MG63 (cell line): Measurements from ENCODE around the gene MACROD2. TPM values are rescaled to one million over a fixed set of nuclear protein-coding genes. Genes with fewer than 3 reads are reported as not detected.

Experiments
- DNase-seq: peaks from one replicate; pipeline ENCODE4 v3.0.0-alpha.2; 2020
- H3K27me3 ChIP-seq: fragments of 250-450 bp; sonication (Bioruptor Pico); 2 replicates; pipeline ENCODE4 v1.5.1; 2020; ENCODE audit warnings: mild to moderate bottlenecking, moderate library complexity
- H3K36me3 ChIP-seq: fragments of 250-450 bp; sonication (Bioruptor Pico); 2 replicates; pipeline ENCODE4 v1.5.1; 2020; ENCODE audit warnings: mild to moderate bottlenecking, moderate library complexity
- H3K4me3 ChIP-seq: fragments of 250-450 bp; sonication (Bioruptor Pico); 2 replicates; pipeline ENCODE4 v1.5.1; 2020; ENCODE audit warnings: mild to moderate bottlenecking, moderate library complexity
- H3K9me3 ChIP-seq: fragments of 250-450 bp; sonication (Bioruptor Pico); 2 replicates; pipeline ENCODE4 v1.5.1; 2020; ENCODE audit warnings: mild to moderate bottlenecking, moderate library complexity
- total RNA-seq: library from RNA; depleted of rRNA; stranded (reverse); fragments of >200 nt; shearing (Covaris generic); gene quantifications from 2 replicates; pipeline ENCODE4 v1.2.3, GENCODE V29; 2014; ENCODE audit warnings: low replicate concordance

Gene MACROD2
- total RNA-seq, 1 experiment from 2014 or later = 0.66 TPM

DNA sequence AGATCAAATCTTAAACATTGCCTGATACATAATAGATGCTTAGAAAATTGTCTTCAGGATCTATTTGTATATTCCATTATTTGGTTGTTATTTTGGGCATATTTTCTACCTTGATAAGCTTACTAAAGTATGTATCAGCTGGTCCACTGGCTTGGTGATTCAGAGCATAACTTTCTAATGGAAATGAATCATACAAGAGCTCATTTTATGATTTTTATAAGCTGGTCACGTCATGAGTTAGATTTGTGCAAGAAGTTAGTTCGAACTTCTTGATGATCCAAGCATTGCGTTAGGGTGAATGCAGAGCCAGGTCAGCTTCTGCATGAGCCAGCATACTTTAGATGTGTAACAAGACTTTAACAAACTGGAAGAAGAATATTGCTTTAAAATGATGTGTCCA, 486.5 kb downstream of the MACROD2 start:
- Histone ChIP-seq H3K27me3 (no peaks in the 10 kb centered on the region), H3K4me3 (no peak overlapping the region), H3K9me3 (no peaks in the 10 kb centered on the region), H3K36me3 (no peaks in the 10 kb centered on the region)
- peak; percentile 3 for DNase-seq

DNA sequence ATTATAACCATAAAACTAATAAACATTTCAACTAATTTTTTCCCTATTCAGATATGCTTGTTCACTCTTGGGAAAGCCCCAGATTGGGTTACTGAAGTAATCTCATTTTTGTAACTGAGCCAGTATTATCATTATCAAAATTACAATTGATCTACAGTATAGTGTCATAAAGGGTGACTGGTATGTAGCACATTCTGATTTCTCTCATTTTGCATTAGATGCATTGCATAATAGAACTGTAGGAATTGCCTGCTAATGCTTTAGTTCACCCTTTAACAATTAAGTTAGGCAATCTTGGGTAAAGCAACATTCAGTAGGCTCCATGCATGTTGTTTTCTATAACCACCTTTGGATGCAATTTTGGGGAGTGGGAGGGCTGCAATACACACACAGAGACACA, 492.9 kb downstream of the MACROD2 start:
- DNase-seq = no peak
- no peaks in the 10 kb centered on the region for H3K27me3 ChIP-seq
- no peaks in the 10 kb centered on the region for H3K36me3 ChIP-seq
- no peak overlapping the region for H3K4me3 ChIP-seq
- no peaks in the 10 kb centered on the region for H3K9me3 ChIP-seq

DNA sequence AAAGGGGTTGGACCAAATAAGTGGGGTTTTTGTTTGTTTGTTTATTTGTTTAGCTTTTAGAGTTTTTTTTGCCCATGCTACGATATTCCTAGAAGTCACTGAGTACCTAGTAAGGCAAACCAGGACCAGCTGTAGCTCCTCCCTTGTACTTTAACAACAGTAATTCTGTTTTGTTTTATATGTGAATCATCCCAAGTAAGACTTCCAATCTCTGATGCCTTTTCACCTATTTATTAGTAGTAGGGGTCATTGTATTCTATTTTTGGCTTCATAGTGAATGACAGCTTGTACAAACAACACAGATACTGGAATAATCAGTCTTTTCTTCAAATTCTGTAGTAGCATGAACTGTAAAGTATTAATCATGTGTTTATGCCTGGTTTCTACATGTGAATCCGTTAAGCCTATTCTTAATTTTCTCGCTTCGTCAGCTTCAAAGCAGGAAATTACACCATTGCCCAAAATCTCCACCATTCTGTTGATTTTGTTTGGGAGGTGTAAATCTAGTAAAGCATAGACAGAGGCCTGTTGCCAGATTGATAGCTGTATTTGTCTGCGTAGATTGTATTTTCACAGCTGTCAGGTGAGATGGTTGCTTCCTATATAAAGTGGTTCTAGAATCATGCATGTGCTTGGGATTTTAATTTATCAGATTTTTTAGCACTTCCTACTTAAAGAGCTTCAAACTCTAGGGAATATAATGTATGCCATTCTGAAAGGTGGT, 493.6 kb downstream of the MACROD2 start:
- no peaks in the 10 kb centered on the region for H3K36me3 ChIP-seq
- H3K27me3 ChIP-seq = no peaks in the 10 kb centered on the region
- no peak for DNase-seq

DNA sequence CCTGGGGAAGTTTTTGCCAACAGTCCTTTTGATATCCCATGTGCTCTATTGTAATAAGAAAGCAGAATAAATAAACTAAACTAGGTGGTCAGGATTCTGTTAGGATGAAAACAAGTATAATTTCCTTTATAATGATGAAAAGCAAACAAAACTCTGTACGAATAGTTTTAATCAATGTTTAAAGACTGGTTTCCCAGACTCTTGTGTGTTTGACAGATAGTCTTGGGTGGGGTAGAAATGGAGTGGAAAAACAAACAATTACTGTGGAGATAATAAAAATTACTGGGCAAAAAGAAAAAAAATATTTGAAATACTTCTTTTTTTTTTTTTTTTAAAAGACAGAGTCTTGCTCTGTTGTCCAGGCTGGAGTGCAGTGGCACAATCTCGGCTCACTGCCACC, 494.2 kb downstream of the MACROD2 start:
- H3K27me3 ChIP-seq = no peaks in the 10 kb centered on the region
- no peak overlapping the region for H3K4me3 ChIP-seq
- DNase-seq = no peak
- H3K36me3 ChIP-seq = no peaks in the 10 kb centered on the region
- no peaks in the 10 kb centered on the region for H3K9me3 ChIP-seq

More for the DNA sequence above, 493.6 kb downstream of the MACROD2 start:
- Histone ChIP-seq H3K4me3 (no peak overlapping the region), H3K9me3 (no peaks in the 10 kb centered on the region)

DNA sequence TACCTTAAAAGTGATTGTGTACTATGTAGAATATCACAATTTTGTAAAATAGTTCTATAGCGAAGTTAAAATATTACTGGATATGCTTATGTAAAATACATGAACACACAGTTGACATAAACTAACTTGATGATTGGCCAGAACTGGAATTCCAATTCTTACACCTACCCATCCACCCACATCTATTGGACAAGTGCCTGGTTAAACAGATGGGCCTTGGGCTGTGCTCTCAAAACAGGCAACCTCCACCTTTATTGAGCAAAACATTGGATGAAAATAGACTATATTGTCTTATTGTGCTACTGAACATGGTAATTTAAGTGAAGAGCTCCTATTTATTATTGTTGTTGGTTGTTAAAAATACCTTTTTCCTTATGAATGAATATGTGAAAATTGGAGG, 496.1 kb downstream of the MACROD2 start:
- no peak overlapping the region for H3K4me3 ChIP-seq
- H3K9me3 ChIP-seq = no peaks in the 10 kb centered on the region
- H3K36me3 ChIP-seq = no peaks in the 10 kb centered on the region
- no peak for DNase-seq
- H3K27me3 ChIP-seq = no peaks in the 10 kb centered on the region

DNA sequence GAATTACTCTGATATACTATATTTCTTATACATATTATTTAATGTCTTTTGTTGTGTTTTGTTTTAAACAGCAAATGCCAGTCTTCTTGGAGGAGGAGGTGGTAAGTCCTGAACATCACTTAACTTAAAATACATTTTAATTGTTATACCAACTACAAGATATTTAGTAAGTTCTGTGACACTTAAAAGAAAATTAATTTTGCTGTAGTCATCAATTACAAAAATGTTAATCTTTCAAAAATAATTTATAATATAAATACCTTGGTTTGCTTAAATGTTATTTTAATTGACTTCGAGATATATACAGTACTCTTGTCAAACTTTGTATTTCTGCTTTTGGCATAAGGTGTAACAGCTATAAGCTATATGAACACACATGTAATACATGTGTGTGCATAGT, 498.1 kb downstream of the MACROD2 start:
- no peaks in the 10 kb centered on the region for H3K9me3 ChIP-seq
- H3K4me3 ChIP-seq = no peak overlapping the region
- no peak for DNase-seq
- H3K27me3 ChIP-seq = no peaks in the 10 kb centered on the region
- no peaks in the 10 kb centered on the region for H3K36me3 ChIP-seq

DNA sequence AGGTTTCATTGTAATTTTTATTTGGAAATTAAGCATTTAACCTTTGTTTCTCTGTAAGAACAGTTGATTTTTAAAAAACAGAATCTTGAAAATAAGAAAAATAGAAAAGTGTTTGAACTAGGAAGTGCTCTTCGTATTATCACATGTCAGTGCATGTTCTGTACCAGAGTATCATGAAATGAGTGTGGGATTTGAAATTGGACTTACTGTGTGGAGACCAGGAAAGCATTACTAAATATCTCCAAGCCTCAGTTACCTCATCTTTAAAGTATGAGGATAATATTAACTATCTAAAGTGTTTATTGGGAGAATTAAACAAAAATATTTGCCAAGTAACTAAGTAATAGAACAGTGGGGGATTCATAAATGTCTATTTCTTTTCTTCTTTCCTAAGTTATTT, 499.0 kb downstream of the MACROD2 start:
- DNase-seq = no peak
- H3K9me3 ChIP-seq = no peaks in the 10 kb centered on the region
- H3K27me3 ChIP-seq = no peaks in the 10 kb centered on the region
- no peak overlapping the region for H3K4me3 ChIP-seq
- no peaks in the 10 kb centered on the region for H3K36me3 ChIP-seq

DNA sequence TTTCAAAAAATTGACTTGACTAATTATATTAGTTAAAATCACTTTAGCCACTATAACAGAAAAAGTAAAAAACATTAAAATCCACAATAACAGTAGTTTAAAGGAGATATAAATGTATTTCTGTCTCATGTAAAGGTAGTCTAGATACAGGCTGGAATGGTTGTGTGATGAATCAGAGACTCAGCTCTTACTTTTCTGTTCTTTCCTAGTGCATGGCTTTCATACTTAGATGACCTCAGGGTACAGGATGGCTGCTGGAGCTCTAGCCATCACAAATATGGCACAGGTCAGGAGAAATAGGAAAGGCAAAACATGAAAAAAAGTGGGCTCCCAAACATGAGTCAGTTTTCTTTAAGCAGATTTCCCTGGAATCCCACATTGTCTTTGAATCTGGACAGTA, 499.8 kb downstream of the MACROD2 start:
- no peaks in the 10 kb centered on the region for H3K27me3 ChIP-seq
- no peak overlapping the region for H3K4me3 ChIP-seq
- H3K36me3 ChIP-seq = no peaks in the 10 kb centered on the region
- no peak for DNase-seq
- H3K9me3 ChIP-seq = no peaks in the 10 kb centered on the region

DNA sequence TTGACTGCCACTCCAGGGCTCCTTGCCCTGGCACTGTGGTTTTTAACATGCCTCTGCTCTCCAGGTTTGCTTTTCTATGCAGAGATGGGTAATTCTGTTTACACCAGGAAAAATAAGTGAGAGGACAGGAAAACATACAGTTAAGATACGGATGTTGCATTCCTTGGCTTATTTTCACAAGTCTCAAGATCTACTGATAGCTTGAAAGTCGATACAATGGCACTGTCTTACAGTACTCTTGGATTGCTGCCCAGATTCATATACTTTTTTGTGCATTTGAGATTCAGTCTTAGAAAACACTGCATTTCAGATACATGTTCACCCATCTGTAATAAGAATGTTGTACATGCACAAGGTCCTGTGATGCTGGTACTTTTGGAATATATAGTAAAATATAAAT, 501.7 kb downstream of the MACROD2 start:
- Histone ChIP-seq H3K9me3 (no peaks in the 10 kb centered on the region), H3K36me3 (no peaks in the 10 kb centered on the region), H3K27me3 (no peaks in the 10 kb centered on the region), H3K4me3 (no peak overlapping the region)
- DNase-seq = no peak

DNA sequence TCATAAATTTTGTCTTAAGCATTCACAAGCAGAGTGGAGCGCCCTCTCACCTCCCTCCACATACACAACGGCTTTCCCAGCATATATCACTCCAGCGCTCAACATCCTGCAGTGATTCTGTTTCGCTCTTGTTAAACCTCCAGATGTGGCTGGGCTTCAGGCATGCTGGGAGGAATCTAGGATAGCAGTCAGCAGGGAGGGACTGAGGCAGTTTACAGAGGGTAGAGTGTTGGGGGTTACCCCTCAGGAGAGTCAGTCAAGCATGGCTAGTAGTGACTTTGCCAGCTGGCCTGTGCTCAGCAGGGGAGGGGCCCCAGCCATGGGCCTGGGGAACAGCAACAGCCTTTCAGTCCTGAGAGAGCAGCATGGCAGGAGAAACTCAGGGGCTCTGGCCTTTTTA, 503.5 kb downstream of the MACROD2 start:
- no peak overlapping the region for H3K4me3 ChIP-seq
- H3K36me3 ChIP-seq = no peaks in the 10 kb centered on the region
- no peaks in the 10 kb centered on the region for H3K27me3 ChIP-seq
- no peak for DNase-seq
- no peaks in the 10 kb centered on the region for H3K9me3 ChIP-seq

DNA sequence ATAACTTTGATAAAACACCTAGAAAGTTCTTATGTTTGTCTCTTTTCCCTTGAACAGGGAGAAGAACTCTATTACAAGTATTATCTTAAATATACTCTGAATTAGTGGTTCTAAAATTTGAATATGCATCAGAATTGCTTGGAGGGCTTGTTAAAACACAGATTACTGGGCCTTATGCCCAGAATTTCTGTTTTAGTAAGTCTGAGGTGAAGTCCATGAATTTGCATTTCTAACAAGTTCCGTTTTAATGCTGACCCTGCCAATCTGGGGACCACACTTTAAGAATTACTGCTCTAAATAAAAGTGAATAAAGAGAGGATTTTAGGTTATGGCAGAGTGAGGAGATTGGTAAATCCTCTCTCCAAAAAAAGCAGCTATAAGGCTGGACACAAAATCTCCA, 510.2 kb downstream of the MACROD2 start:
- no peak overlapping the region for H3K4me3 ChIP-seq
- no peaks in the 10 kb centered on the region for H3K27me3 ChIP-seq
- no peaks in the 10 kb centered on the region for H3K9me3 ChIP-seq
- no peak for DNase-seq
- no peaks in the 10 kb centered on the region for H3K36me3 ChIP-seq

DNA sequence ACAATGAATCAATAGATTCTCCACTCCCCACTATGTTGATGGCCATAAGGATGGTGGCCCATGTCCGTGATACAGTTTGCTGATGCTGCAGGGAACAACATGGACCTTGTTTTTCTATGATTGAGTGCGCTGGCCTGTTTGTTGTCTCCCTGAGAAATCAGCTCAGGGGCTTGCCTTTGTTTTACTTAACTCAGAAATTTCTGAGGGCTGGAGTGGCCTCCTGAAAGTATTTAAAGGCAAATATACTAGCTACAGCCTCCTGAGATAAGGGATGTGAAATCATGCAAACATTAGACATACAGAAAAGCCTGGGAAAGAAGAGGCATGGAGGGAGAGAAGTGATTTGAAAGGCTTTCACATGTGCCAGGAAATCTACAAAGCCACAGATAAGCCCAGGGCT, 512.4 kb downstream of the MACROD2 start:
- no peaks in the 10 kb centered on the region for H3K9me3 ChIP-seq
- no peak overlapping the region for H3K4me3 ChIP-seq
- H3K27me3 ChIP-seq = no peaks in the 10 kb centered on the region
- no peaks in the 10 kb centered on the region for H3K36me3 ChIP-seq
- DNase-seq = no peak

DNA sequence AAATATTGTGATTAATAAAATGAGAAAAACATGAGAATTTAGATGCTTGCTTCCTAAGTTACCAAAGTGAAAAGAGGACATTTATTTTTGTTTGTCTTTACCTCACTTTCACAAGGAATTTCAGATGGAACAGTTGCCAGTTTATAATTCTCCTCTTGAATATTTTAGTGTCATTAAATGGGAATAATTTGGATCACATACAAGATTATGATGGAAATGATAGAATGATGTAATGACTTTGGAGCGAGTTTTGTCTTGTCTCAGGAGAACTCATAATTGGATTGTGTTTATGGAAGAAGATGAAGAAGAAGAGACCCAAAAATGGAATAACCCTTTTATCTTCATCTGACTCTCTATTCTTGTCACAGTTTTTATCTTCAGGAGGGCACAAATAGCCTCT, 515.0 kb downstream of the MACROD2 start:
- Histone ChIP-seq H3K4me3 (no peak overlapping the region), H3K36me3 (no peaks in the 10 kb centered on the region), H3K27me3 (no peaks in the 10 kb centered on the region), H3K9me3 (no peaks in the 10 kb centered on the region)
- no peak for DNase-seq

DNA sequence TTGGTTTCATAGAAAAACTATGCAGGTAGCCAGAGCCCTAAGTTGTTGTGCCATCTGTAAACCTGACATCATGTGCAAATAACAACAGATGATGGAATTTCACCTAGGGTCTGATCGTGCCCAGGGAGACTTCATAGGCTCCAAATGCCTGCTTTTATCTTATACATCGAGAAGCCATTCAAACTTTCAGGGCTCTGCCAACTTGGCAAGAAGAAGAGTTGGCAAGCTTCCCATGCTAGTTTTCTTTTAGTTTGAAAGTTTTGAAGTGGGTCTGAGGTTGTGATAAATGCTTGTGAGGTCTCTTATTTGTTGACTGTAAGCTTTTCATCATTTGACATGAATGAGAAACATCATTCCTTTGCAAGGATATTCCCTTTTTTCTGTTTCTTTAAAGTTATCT, 517.5 kb downstream of the MACROD2 start:
- DNase-seq = no peak
- no peaks in the 10 kb centered on the region for H3K27me3 ChIP-seq
- H3K9me3 ChIP-seq = no peaks in the 10 kb centered on the region
- no peak overlapping the region for H3K4me3 ChIP-seq
- no peaks in the 10 kb centered on the region for H3K36me3 ChIP-seq

DNA sequence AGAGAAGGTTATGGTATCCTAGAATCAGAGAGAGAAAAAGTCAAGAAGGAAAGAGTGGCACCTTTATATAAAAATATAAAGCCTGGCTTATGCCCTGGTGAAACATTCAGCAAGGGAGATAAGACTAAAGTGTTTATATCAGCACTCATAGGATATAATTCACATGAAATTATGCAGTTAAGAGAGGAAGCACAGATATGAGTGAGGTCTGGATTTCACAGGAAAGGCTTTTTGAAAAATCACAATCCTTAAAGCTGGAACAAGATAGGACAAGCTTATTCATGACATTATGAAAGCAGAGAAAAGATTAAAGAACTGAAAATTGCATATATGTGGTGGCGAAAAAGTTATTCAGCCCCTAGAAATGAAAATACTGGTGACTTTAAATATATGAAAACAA, 523.3 kb downstream of the MACROD2 start:
- Histone ChIP-seq H3K4me3 (no peak overlapping the region), H3K9me3 (no peaks in the 10 kb centered on the region), H3K27me3 (no peaks in the 10 kb centered on the region), H3K36me3 (no peaks in the 10 kb centered on the region)
- no peak for DNase-seq

DNA sequence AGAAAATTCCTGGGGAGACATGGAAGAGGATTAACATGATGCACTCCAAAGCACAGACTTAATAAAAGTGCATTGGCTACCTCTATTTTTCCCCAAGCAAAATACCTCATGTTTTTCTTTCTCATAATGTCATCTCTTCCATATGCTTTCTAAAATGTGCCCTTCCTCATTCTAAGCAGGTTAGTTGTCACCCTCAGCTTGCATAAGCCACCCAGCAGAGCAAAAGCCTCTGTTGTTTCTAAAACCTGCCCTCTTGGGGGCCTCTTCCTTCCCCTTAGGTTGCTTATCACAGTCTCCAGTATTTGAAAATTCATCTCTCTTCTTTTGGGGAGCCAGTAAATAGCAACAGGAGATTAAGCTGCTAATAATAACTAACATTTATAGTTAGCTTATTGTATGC, 525.7 kb downstream of the MACROD2 start:
- H3K9me3 ChIP-seq = no peaks in the 10 kb centered on the region
- H3K36me3 ChIP-seq = no peaks in the 10 kb centered on the region
- no peak for DNase-seq
- H3K27me3 ChIP-seq = no peaks in the 10 kb centered on the region
- H3K4me3 ChIP-seq = no peak overlapping the region

DNA sequence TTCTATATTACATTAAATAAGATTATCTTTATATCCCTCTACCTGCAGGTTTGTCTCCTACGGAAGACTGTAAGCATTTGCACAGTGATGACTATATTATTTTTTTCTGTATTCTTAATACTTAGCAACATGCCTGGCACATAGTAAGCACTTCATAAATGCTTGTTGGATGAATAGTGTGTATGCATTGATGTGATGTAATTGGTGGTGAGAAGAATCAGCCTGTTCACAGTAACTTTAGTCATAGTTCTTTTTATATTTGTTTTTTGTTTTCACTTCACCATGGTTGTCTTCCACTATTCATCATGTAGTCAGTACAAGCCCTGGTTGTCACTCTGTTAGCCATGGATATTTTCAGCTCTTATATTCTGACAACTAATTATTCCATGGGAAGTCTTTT, 526.1 kb downstream of the MACROD2 start:
- Histone ChIP-seq H3K4me3 (no peak overlapping the region), H3K36me3 (no peaks in the 10 kb centered on the region), H3K9me3 (no peaks in the 10 kb centered on the region), H3K27me3 (no peaks in the 10 kb centered on the region)
- DNase-seq = no peak

DNA sequence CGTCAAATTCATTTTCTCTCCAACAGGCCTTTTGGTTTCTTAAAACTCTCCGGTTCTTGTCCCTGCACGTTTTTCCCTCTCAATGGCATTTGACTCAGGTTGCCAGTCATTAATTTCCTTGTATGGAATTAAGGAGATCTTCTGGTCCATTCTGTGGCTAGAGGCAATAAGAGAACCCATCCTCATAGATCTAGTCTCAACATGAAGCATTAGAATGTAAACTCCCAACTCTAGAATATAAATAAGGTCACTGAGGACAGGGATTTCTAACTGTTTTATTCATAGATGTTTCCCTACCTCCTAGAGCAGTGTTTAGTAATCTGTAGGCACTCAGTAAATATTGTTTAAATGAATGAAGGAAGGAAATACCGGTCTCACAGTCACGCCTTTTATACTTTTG, 527.3 kb downstream of the MACROD2 start:
- H3K4me3 ChIP-seq = no peak overlapping the region
- no peaks in the 10 kb centered on the region for H3K27me3 ChIP-seq
- DNase-seq = no peak
- no peaks in the 10 kb centered on the region for H3K9me3 ChIP-seq
- no peaks in the 10 kb centered on the region for H3K36me3 ChIP-seq

DNA sequence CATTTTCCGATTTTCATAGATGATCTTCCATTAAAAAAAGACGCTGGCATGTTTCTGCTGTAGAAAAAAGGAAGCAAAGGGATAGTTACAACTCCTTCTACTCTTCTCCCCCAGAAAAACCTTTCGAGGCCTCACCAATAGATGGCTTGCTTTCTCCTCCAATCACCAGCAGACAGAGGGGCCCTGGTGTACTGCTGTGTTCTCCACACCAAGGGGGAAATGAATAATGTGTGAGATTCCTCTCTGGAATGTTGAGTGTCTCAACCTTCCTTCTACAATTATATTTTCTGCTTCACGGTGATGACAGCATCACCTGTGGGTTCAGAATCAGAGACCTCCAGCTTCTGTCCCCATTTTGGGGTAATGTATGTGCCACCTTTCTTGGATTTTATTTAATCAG, 527.8 kb downstream of the MACROD2 start:
- no peaks in the 10 kb centered on the region for H3K9me3 ChIP-seq
- no peaks in the 10 kb centered on the region for H3K27me3 ChIP-seq
- no peak for DNase-seq
- H3K36me3 ChIP-seq = no peaks in the 10 kb centered on the region
- H3K4me3 ChIP-seq = no peak overlapping the region
